ENCODE results near the gene KIF25. TPM values are rescaled to one million over a fixed set of nuclear protein-coding genes. Genes with fewer than 3 reads are reported as not detected.

KIF25 gene
- total and polyA plus RNA-seq, 4 donors, result 0.05 TPM; not detected in 3

DNA sequence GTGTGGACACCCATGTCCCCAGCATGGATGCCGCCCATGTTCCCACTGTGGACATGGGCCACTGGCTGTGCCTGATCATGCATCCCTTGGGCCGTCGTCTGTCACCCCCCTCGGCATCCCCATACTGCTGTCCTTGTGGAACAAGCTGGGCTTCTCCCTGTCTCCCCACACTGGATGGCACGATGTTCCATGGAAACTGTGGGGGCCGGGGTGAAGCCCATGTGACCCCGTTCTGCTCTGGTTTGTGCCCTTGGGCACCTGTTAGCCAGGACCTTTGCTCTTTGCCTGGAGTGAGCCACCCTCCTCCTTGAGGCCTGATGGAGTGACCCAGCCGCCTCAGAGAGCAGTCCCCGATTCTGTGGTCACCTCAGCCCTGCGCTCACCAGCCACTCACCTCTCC lies 89.1 kb downstream of the KIF25 start:
- Histone ChIP-seq H3K27ac (ENCODE audit: low read depth in 1 of 2, low read length in 2 of 2) (no peak overlapping the region), H3K27me3 (ENCODE audit: control insufficient read depth in 4 of 4, insufficient read depth in 4 of 4, low read length in 3 of 4) (no peaks in the 10 kb centered on the region), H3K36me3 (ENCODE audit: control insufficient read depth in 4 of 4, insufficient read depth in 3 of 4, low read depth in 1 of 4, low read length in 3 of 4) (no peaks in the 10 kb centered on the region), H3K4me1 (ENCODE audit: control insufficient read depth in 4 of 4, insufficient read depth in 4 of 4, low read length in 3 of 4) (no peaks in the 10 kb centered on the region), H3K9ac (ENCODE audit: low read depth in 1 of 2, low read length in 2 of 2) (no peak overlapping the region), H3K9me3 (ENCODE audit: control insufficient read depth in 4 of 4, low read length in 3 of 4) (no peaks in the 10 kb centered on the region), H3K4me3 (ENCODE audit: low read depth in 1 of 3, low read length in 3 of 3) (no peak overlapping the region)
- 96% methylated on average over 10 of the region's 10 CpGs for WGBS
- TF ChIP-seq FOXA2 (IDR thresholded peaks at IDR 0.05) (no peak), HNF4G (IDR thresholded peaks at IDR 0.05) (no peak), NR2F2 (IDR thresholded peaks at IDR 0.05) (no peak), TAF1 (conservative IDR thresholded peaks at IDR 0.05) (no peak), GABPA (IDR thresholded peaks at IDR 0.05 in 1 of 2, conservative IDR thresholded peaks at IDR 0.05 in 1 of 2) (no peak), FOXA1 (IDR thresholded peaks at IDR 0.05) (no peak), SP1 (IDR thresholded peaks at IDR 0.05) (no peak), YY1 (IDR thresholded peaks at IDR 0.05) (no peak)
- TF ChIP-seq, protein P1, sequence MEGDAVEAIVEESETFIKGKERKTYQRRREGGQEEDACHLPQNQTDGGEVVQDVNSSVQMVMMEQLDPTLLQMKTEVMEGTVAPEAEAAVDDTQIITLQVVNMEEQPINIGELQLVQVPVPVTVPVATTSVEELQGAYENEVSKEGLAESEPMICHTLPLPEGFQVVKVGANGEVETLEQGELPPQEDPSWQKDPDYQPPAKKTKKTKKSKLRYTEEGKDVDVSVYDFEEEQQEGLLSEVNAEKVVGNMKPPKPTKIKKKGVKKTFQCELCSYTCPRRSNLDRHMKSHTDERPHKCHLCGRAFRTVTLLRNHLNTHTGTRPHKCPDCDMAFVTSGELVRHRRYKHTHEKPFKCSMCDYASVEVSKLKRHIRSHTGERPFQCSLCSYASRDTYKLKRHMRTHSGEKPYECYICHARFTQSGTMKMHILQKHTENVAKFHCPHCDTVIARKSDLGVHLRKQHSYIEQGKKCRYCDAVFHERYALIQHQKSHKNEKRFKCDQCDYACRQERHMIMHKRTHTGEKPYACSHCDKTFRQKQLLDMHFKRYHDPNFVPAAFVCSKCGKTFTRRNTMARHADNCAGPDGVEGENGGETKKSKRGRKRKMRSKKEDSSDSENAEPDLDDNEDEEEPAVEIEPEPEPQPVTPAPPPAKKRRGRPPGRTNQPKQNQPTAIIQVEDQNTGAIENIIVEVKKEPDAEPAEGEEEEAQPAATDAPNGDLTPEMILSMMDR (IDR thresholded peaks at IDR 0.05; ENCODE audit: low read depth, low read length, missing input control), result no peak
- DNase-seq (ENCODE audit: low spot score), result no peak

GRCh38 chr6:168087436-168088160 lies 90.1 kb downstream of the KIF25 start:
- no peak overlapping the region for H3K9ac ChIP-seq (ENCODE audit: low read depth in 1 of 2, low read length in 2 of 2)
- no peaks in the 10 kb centered on the region for H3K4me1 ChIP-seq (ENCODE audit: control insufficient read depth in 4 of 4, insufficient read depth in 4 of 4, low read length in 3 of 4)
- no peak overlapping the region for H3K27ac ChIP-seq (ENCODE audit: low read depth in 1 of 2, low read length in 2 of 2)

More at GRCh38 chr6:168087436-168088160, 90.1 kb downstream of the KIF25 start:
- Histone ChIP-seq H3K9me3 (ENCODE audit: control insufficient read depth in 4 of 4, low read length in 3 of 4) (no peaks in the 10 kb centered on the region), H3K4me3 (ENCODE audit: low read depth in 1 of 3, low read length in 3 of 3) (no peak overlapping the region), H3K36me3 (ENCODE audit: control insufficient read depth in 4 of 4, insufficient read depth in 3 of 4, low read depth in 1 of 4, low read length in 3 of 4) (no peaks in the 10 kb centered on the region), H3K27me3 (ENCODE audit: control insufficient read depth in 4 of 4, insufficient read depth in 4 of 4, low read length in 3 of 4) (no peaks in the 10 kb centered on the region)
- TF ChIP-seq HNF4A (conservative IDR thresholded peaks at IDR 0.05) (no peak), TAF1 (conservative IDR thresholded peaks at IDR 0.05) (no peak), RXRA (IDR thresholded peaks at IDR 0.05) (no peak), RAD21 (IDR thresholded peaks at IDR 0.05) (no peak), GABPA (IDR thresholded peaks at IDR 0.05 in 1 of 2, conservative IDR thresholded peaks at IDR 0.05 in 1 of 2) (no peak), YY1 (IDR thresholded peaks at IDR 0.05) (no peak), NR2F2 (IDR thresholded peaks at IDR 0.05) (no peak), REST (IDR thresholded peaks at IDR 0.05) (no peak), HNF4G (IDR thresholded peaks at IDR 0.05) (no peak), SP1 (IDR thresholded peaks at IDR 0.05) (no peak), FOXA1 (IDR thresholded peaks at IDR 0.05) (no peak)
- TF ChIP-seq, protein P2, sequence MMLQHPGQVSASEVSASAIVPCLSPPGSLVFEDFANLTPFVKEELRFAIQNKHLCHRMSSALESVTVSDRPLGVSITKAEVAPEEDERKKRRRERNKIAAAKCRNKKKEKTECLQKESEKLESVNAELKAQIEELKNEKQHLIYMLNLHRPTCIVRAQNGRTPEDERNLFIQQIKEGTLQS (IDR thresholded peaks at IDR 0.05), result no peak
- TF ChIP-seq, protein P1 (IDR thresholded peaks at IDR 0.05; ENCODE audit: low read depth, low read length, missing input control), result no peak
- 82% methylated on average over 25 of the region's 25 CpGs for WGBS
- no peak for DNase-seq (ENCODE audit: low spot score)
